ENCODE data around the gene NR5A1.

NR5A1 gene

DNA sequence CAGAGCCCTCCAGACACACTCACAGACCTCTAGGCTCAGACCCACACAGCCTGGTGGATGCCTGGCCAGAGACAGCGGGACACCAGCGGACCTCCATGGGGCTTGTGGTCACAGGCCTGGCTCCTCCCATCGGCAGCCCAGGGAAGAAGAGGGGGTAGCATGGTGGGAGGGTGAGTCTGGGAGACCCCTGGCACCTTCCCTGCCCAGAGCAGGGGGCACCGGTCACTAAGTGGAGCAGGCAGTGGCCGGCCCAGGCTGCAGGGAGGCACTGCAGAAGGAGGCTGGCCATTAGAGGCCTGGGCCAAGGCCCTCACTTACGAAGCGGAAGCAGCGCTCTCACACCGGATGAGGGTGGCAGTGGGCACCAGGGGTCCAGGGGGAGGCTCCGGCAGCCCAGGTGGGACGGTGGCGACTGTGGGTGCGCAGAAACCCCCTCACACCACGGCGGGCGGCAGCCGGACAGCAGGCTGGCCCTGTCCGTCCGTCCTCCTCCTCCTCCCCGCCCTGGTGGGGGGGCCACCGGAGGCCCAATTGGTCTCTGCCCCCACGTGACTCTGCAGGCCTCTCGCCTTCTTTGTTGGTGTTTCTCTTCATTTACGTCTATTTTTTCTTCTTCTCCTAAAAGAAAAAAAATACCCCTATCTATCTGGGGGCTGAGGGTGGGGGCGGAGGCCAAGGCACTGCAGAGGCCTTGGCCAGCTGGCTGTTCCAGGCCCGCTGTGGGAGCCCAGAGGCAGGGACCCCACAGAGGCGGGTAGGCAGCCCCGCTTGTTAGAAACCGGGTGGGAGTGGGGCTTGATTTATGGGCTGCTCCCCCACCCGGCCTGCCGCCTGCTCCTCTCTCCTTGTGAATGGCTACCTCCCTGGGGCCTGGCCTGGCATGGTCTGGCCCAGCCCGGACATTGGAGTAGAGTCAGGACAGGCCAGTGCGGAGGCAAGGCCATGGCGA, at the start of gene NR5A1:
Gene NR5A1 (minus strand): TSS at position 469 of the 949 bp plus-strand sequence. CDS start 4,004 bp downstream, outside the sequence.
- DNase-seq = no peak

- no peak for DNase-seq
Observed at GRCh38 chr9:124555043-124555442, 47.8 kb upstream of the NR5A1 start.

- no peak for DNase-seq
Observed at GRCh38 chr9:124553738-124554137, 46.5 kb upstream of the NR5A1 start.

DNA sequence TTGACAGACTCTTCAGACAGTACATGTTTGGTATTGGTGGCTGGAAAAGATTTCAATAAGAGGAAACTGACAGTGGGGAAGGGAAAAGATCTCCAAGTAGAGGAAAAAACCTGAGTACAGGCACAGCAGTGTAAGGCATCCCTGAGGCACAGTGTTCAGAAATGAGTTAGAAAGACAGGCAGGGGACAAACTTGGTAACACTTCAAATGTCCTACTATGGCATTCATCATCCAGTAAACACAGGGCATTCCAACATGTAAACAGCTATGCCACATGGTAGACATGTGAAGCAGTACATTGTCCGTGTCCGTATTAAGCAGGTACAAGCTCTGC, 45.0 kb upstream of the NR5A1 start:
- DNase-seq = no peak

DNA sequence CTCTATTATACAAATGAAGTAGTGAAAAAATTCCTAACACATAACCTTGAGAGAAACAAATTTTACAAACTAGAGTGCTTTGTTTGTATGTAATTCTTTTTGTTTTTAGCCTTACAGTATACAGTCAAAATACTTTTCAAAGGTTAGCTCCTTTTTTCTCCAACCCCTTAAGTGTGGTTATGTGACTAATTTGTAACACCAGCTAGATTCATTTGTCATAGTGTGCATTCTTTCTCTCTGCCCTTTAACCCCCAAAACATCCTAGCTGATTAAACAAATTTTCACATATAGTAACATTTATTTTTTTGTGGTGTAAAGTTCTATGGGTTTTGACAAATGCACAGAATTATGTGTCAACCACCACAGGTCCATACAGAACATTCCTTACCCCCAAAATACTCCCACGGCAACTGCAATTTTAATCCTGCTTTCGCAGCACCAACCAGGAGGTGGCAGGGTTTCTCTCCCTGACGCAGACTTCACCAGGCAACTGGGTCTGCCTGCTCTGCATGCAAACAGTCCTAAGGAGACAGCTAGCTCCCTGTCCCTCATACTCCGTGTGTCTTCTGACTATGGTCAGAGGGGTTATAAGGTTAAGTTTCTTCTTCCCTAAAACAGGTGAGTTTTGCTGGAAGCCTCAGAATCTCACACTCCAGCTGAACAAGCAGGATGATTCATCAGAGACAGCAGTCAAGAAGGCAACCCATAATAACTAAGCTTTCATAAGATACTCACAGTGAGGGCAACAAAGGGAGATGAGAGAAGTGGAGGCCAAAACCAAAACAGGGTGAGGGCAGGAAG, 44.5 kb upstream of the NR5A1 start:
- no peak for DNase-seq

- DNase-seq = no peak
Observed at GRCh38 chr9:124550072-124550471, 42.9 kb upstream of the NR5A1 start.

DNA sequence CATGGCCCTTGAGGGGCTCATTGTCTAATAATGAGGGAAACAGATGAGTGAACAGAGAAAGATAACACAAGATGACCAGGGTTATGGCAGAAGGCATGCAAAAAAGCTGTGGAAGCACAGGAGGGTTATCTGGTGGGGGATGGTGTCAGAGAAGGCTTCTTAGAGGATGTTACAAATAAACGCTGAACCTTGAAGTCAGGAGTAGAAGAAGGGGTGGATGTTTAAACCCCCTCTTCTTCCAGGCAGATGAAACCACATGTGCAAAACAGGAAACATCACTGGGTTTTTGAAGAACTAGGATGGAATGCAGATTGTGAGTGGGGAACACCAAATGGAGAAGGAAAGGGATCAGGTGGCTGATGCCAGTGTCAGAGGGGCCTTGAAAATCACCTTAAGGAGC, 41.8 kb upstream of the NR5A1 start:
- DNase-seq = no peak

DNA sequence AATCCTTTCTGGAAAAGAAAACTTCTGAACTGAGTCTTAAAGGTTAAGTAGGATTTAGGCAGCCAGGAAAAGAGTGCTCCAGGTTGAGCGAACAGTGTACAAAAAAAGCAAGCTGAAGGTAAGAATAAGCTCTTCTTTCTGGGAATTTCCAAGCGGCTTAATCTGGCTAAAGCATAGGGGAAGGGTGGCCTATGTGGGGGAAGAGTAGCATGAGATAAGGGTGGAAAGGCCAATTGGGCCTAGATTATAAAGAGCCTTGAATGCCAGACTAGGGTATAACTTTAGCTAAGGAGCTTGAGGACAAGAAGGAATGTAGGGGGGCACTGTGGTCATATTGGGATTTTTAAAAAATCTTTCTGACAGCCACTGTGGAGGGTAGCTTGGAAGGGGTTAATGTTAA, 37.3 kb upstream of the NR5A1 start:
- DNase-seq = no peak

DNA sequence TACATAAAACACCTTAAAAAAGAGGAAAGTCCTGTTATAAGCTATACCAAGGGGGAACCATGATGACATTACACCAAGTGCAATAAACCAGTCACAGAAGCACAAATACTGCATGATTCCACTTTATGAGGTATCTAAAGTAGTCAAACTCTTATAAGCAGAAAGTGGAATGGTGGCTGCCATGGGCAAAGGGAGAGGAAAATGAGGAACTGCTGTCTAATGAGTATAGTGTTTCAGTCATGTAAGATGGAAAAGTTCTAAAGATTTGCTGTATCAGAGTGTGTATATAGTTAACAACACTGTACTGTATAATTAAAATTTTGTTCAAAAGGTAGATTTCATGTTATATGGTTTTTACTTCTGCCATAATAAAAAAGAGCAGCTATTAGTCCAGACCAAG, 34.6 kb upstream of the NR5A1 start:
- DNase-seq = no peak

DNA sequence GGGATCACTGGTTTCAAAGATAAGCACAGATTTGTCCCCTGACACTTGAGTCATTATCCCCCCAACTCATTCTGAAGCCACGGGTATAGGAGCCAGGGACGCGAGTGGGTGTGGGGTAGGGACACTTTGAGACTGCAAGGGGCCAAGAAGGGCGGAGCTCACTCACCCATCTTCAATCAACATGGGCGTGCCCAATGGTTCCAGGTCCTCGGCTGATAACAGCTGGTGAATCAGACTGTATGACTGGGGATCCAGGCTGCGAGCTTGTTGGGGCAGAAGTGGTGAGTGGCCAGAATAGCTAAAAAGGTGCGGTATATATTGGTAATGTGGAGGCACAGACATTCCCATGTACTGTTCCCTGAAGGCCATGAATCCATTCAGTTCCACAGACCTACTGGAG, 30.7 kb upstream of the NR5A1 start:
- no peak for DNase-seq

DNA sequence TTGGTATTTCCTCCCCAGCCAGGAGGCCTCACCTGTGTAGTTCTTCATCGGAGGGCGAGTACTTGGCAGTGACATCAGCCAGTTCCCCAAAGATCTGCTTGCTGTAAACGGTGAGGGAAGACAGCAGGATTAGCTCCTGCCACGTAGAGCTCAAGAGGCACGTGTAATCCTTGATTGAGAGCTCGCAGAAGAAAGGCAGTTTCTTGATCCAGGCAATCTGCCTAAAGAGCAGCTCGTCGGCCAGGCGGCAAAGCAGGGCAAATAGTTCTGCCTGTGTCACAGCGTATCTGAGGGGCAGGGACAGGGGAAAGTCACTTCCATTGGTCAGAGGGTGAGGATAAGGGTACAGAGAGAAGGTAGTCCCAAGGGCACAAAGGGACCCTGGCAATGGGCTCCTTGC, 28.6 kb upstream of the NR5A1 start:
- DNase-seq = no peak

DNA sequence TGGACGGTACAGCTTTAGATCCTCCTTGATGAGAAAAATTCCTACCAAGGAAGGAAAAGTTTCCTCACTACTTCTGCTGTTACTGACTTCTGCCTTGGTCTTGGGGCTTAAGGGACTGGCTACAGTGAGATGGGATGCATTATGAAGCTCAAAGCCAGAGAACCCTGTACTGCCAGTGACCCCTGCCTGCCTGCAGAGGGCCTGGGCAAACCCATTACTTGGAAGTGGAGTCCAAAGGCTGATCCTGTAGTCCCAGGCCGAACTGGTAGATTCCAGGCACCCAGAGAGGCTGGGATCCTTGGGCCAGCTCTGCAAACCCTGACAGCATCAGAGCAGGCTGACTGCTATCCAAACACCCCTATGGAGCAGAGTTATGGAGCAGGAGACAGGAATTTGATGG, 25.7 kb upstream of the NR5A1 start:
- DNase-seq = no peak

DNA sequence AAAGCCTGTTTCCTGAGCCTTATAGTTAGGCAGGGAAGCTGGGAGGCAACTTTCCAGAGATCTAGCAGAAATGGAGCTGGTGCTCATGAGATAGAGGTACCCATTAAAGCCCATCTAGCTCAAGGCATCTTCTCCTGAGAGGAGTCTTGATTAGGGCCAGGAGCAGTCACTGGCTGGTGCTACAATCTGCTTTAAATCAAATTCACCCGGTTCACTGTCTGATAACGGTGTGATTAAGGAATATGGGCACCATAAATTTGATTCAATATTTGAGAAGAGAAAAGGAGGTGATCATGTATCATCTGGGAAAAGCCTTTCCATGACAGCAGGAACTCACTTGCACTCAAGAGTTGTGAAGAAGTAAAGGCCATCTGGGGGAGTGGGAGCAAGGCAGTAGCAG, 23.9 kb upstream of the NR5A1 start:
- DNase-seq = no peak

DNA sequence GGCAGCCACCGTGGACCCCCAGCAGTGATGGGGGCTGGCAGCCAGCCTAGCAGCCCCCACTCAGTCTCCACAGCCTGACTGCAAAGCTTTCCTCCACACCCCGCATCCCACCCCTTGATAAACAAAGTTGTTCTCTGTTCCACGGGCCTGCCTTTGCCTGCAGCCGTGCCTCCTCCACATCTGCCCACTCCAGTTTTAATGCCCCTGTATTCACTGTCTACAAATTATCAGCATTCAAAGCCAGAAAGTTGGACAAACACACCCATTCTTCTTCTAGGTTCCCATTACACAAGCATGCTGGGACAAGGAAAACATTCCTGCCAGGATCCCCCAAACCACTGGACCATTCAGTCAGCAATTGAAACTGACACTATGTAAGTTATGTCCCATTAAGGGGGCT, 23.0 kb upstream of the NR5A1 start:
- DNase-seq = no peak

DNA sequence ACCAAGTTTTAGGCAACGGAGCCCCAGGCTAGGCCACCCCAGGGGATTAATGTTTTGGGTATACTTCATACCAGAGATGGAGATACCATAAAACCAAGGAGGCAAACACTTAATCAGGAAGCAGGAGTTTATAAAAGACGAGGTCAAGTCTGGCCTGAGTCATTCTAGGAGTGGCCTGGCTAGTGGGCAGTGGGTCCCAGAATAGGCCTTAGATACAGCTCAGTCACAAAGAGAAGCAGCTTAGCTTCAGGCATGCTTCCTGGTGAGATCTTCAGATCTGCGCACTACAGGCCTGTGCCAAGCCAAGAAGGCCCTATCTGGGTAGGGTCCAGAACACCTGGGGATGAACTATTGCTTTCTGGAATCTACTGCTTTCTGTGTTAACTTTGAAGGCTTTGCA, 20.6 kb upstream of the NR5A1 start:
- no peak for DNase-seq

GRCh38 chr9:124526174-124526573, 19.0 kb upstream of the NR5A1 start:
- no peak for DNase-seq

DNA sequence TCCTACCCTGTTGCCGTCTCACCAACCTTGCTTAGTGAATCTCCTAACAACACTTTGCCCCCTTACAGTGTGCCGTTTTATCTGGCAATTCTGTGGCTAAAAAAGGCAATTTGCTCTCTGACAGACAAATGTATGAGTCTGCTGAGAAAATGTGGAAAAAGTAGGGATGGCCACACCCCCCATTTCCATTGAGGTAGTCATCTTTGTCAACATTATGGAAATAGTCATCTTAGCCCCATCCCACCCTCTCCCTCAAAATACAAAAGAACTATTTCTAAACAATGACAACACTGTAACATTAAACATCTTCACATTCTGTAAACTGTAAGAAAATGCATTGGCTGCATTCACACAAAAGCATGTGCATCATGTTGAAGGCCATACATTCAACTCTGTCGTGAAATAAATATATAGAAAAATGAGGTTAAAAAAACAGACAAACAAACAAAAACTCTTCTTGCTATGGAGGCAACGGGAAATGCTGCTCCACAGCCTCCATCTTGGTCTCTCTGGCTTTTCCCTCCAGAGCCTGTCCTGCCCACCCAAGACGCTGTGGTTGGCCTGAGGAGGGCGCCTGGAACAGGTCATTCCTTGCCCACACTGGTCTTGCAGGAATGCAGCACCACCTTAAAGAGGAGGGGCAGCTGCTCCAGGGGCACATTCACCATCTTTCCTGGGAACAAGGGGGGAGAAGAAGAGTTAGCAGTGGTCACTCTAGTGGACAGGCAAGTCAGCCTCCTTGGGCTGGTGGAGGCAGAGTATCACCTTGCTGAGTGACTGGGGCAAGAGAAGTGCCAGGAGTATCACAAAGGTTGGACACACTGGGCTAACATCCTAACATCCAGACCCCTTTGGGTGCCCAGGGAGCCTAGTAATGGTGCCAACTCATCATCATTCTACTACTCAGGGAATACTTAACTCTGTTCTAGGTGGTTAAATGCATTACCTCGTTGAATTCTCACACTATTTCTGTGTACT, 15.2 kb upstream of the NR5A1 start:
- no peak for DNase-seq

DNA sequence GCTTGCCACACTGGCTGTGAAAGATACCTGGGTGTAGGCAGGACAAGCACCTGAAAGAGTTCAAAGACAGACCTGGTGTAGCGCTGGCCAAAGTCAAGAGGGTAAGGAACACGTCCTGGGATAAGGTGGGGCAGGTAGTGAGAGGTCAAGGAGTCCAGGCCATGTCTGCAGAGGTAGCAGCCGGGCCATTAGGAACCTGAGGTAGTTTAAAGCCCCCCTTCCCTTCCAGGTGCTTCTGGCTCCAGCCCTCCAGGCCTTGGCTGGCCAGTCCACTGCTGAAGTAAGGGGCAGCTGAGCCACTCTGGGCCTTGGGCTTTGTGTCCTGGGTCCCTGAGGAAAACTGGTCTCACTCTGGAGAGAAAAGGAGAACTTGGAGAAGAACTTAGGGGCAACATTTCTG, 13.9 kb upstream of the NR5A1 start:
- DNase-seq = no peak

- DNase-seq = no peak
Observed at GRCh38 chr9:124520206-124520596, 13.0 kb upstream of the NR5A1 start.

- no peak for DNase-seq
Observed at GRCh38 chr9:124518116-124518515, 10.9 kb upstream of the NR5A1 start.

GRCh38 chr9:124517600-124517999, 10.4 kb upstream of the NR5A1 start:
- DNase-seq = no peak

GRCh38 chr9:124514874-124515273, 7.7 kb upstream of the NR5A1 start:
- DNase-seq = no peak

DNA sequence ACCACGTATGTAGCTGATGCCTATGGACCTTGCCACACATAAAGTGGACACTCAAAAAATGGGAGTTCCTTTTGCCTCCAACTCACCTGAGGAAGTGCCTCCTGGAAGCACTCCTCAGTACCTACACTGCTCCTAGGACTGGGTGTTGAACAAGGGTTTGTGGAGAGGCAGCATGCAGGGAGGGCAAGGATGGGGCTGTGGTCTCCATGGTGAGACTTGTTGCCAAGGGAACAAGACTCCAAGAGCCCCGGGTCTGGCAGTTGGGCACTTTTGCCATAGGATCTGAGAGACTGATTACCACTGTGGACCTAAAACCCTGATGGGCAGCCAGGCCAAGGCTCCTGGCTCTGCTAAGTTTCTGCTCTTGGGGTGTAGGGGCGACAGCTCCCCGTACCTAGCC, 6.9 kb upstream of the NR5A1 start:
- DNase-seq = no peak
